Effector memory CD4-positive, alpha-beta T cell (primary cell): ENCODE measurements around the gene SNX13.
"Not testable (repeated sequence)": the region's sequence is repeated elsewhere in the genome, so short reads cannot be mapped to it uniquely, and the experiment has no call there.

ENCODE experiments used
- DNase-seq, 3 donors: peaks; one replicate each; pipeline ENCODE4 v3.0.0-alpha.2; 2020
- H3K27ac ChIP-seq: 2 replicates; pipeline ENCODE4 v1.7.0; 2013; ENCODE audit warnings: mild to moderate bottlenecking, low read length, moderate library complexity; ENCODE audit not compliant: insufficient read depth, poor library complexity, severe bottlenecking
- H3K27me3 ChIP-seq: replicated peaks from 2 replicates; pipeline ENCODE4 v1.7.0; 2013; ENCODE audit warnings: mild to moderate bottlenecking, low read length; ENCODE audit not compliant: insufficient read depth, control insufficient read depth, poor library complexity, severe bottlenecking
- H3K36me3 ChIP-seq: 2 replicates; pipeline ENCODE4 v1.7.0; 2013; ENCODE audit warnings: mild to moderate bottlenecking, low read length, moderate library complexity; ENCODE audit not compliant: control insufficient read depth, insufficient read depth
- H3K4me1 ChIP-seq: 2 replicates; pipeline ENCODE4 v1.7.0; 2013; ENCODE audit warnings: low read length, mild to moderate bottlenecking; ENCODE audit not compliant: control insufficient read depth, insufficient read depth, poor library complexity, severe bottlenecking
- H3K4me3 ChIP-seq: 2 replicates; pipeline ENCODE4 v1.7.0; 2013; ENCODE audit warnings: low read length, low read depth, mild to moderate bottlenecking; ENCODE audit not compliant: insufficient read depth, poor library complexity, severe bottlenecking
- H3K9me3 ChIP-seq: 2 replicates; pipeline ENCODE4 v1.7.0; 2013; ENCODE audit warnings: mild to moderate bottlenecking, low read length, moderate library complexity; ENCODE audit not compliant: control insufficient read depth

Gene SNX13

DNA sequence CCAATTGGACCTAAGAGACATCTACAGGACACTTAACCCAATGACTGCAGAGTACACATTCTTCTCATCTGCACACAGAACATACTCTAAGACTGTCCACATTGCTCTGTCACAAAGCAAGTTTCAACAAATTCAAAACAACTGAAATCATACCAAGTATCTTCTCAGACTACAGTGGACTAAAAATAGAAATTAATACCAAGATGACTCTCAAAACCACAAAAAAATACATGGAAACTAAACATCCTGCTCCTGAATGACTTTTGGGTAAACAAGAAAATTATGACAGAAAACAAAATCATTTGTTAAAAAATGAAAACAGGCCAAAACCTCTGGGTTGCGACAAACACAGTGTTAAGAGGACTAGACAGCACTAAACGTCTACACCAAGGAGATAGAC is 24.5 kb downstream of the SNX13 start:
- no peaks in the 10 kb centered on the region for H3K9me3 ChIP-seq
- H3K4me3 ChIP-seq = no peak overlapping the region

GRCh38 chr7:17915168-17915567 is 25.1 kb downstream of the SNX13 start:
- Histone ChIP-seq H3K27ac (no peak overlapping the region), H3K27me3 (no peaks in the 10 kb centered on the region), H3K4me1 (no peaks in the 10 kb centered on the region), H3K36me3 (no peaks in the 10 kb centered on the region), H3K4me3 (no peak overlapping the region), H3K9me3 (no peaks in the 10 kb centered on the region)
- no peak for DNase-seq

More for the DNA sequence above, 24.5 kb downstream of the SNX13 start:
- Histone ChIP-seq H3K27me3 (no peaks in the 10 kb centered on the region), H3K4me1 (no peaks in the 10 kb centered on the region), H3K36me3 (no peaks in the 10 kb centered on the region), H3K27ac (no peak overlapping the region)
- no peak for DNase-seq

- Histone ChIP-seq H3K9me3 (no peaks in the 10 kb centered on the region), H3K27me3 (no peaks in the 10 kb centered on the region), H3K36me3 (no peaks in the 10 kb centered on the region), H3K4me3 (no peak overlapping the region), H3K4me1 (no peaks in the 10 kb centered on the region), H3K27ac (no peak overlapping the region)
- DNase-seq = no peak
Measured at GRCh38 chr7:17913250-17913649, 27.0 kb downstream of the SNX13 start.

DNA sequence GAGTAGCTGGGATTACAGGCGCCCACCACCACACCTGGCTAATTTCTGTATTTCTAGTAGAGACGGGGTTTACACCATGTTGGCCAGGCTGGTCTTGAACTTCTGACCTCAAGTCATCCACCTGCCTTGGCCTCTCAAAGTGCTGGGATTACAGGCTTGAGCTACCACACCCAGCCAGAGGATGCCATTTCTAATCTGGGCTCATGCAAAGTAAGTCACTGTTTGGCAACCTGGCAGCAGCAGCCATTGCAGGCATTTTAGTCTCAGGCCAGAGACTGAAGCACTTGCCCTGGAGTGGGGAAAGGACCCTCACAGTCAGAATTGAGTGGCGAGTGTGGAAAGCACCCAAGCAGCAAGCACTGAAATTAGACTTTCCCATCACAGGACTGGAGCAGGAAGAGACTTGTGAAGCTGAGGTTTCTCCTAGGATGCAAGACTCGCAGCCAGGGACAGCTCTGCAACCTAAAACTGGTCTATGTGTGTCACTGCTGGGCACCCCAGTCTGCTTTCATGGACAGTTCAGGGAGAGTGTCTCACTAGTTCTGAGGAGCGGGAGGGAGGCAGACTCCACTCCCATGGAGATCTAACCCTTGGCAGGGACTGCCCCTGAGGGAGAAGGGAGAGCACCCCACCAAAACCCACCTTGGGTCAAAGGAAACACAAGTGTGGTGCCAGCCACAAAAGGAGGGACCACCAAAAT is 27.6 kb downstream of the SNX13 start:
- no peaks in the 10 kb centered on the region for H3K36me3 ChIP-seq
- no peak overlapping the region for H3K4me3 ChIP-seq
- no peaks in the 10 kb centered on the region for H3K9me3 ChIP-seq
- H3K27ac ChIP-seq = no peak overlapping the region
- DNase-seq = no peak
- H3K4me1 ChIP-seq = no peaks in the 10 kb centered on the region
- no peaks in the 10 kb centered on the region for H3K27me3 ChIP-seq

DNA sequence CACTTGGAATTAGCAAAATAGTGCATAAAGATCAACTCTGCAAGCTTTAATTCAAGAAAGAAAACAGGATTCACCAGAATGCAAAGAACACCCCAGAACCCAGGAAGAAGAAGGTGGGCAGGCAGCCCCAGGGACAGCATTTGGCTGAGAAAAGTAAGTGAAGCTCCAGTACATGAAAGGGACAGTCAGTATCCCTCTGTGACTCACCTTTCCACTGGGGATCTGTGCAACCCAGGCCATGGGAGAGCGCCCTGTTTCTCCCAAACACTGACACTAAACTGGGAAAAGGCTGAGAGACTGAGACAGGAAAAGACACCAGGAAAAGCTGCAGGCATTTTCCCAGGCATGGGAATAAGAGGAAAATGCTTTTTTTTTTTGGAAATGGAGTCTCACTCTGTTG is 28.2 kb downstream of the SNX13 start:
- H3K9me3 ChIP-seq = no peaks in the 10 kb centered on the region
- no peaks in the 10 kb centered on the region for H3K36me3 ChIP-seq
- H3K27me3 ChIP-seq = no peaks in the 10 kb centered on the region
- no peaks in the 10 kb centered on the region for H3K4me1 ChIP-seq
- H3K4me3 ChIP-seq = no peak overlapping the region
- no peak for DNase-seq
- H3K27ac ChIP-seq = no peak overlapping the region

GRCh38 chr7:17910377-17910776 is 29.9 kb downstream of the SNX13 start:
- DNase-seq = no peak
- H3K4me3 ChIP-seq = no peak overlapping the region
- H3K27me3 ChIP-seq = no peaks in the 10 kb centered on the region
- no peaks in the 10 kb centered on the region for H3K9me3 ChIP-seq
- no peaks in the 10 kb centered on the region for H3K36me3 ChIP-seq
- no peak overlapping the region for H3K27ac ChIP-seq
- H3K4me1 ChIP-seq = no peaks in the 10 kb centered on the region

DNA sequence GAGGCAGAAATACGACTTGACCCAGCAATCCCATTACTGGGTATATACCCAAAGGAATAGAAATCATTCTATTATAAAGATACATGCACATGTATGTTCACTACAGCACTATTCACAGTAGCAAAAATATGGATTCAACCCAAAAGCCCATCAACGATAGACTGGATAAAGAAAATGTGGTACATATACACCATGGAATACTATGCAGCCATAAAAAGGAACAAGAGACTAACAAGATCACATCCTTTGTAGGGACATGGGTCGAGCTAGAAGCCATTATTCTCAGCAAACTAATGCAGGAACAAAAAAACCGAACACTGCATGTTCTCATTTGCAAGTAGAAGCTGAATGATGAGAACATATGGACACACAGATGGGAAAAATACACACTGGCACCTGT is 31.0 kb downstream of the SNX13 start:
- H3K36me3 ChIP-seq, H3K27me3 ChIP-seq, DNase-seq, H3K27ac ChIP-seq, H3K9me3 ChIP-seq, H3K4me1 ChIP-seq, H3K4me3 ChIP-seq: not testable (repeated sequence)

GRCh38 chr7:17907014-17907413 is 33.3 kb downstream of the SNX13 start:
- no peaks in the 10 kb centered on the region for H3K27me3 ChIP-seq
- H3K27ac ChIP-seq = no peak overlapping the region
- no peak for DNase-seq
- H3K9me3 ChIP-seq = no peaks in the 10 kb centered on the region
- peaks cover 4% of the 10 kb centered on the region for H3K4me1 ChIP-seq
- H3K4me3 ChIP-seq = no peak overlapping the region
- no peaks in the 10 kb centered on the region for H3K36me3 ChIP-seq

- Histone ChIP-seq H3K36me3 (no peaks in the 10 kb centered on the region), H3K27ac (no peak overlapping the region), H3K9me3 (no peaks in the 10 kb centered on the region), H3K27me3 (no peaks in the 10 kb centered on the region), H3K4me3 (no peak overlapping the region), H3K4me1 (peaks cover 4% of the 10 kb centered on the region)
- DNase-seq = no peak
Measured at GRCh38 chr7:17903337-17903736, 37.0 kb downstream of the SNX13 start.

DNA sequence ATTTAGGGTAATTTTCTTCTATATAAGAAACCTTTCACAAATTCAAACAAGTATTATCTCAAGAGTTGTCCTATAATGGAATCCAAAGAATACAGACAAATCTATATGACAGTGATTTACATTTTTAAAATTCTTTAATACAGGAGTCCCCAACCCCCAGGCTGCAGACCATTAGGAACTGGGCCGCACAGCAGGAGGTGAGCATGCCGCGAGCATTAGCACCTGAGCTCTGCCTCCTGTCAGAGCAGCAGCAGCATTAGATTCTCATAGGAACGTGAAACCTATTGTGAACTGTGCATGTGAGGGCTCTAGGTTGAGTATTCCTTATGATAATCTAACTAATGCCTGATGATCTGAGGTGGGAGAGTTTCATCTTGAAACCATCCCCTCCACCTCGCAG is 37.7 kb downstream of the SNX13 start:
- no peak overlapping the region for H3K27ac ChIP-seq
- H3K27me3 ChIP-seq = no peaks in the 10 kb centered on the region
- H3K36me3 ChIP-seq = no peaks in the 10 kb centered on the region
- no peak for DNase-seq
- no peaks in the 10 kb centered on the region for H3K9me3 ChIP-seq
- H3K4me3 ChIP-seq = no peak overlapping the region
- H3K4me1 ChIP-seq = peaks cover 4% of the 10 kb centered on the region
